Measurements from ENCODE around the gene B3GNT9. TPM values are rescaled to one million over a fixed set of nuclear protein-coding genes. Genes with fewer than 3 reads are reported as not detected.

B3GNT9 gene
- total and polyA plus RNA-seq, 3 donors from 2014 or later = 18.0 to 24.6 (median 18.6) TPM

GRCh38 chr16:67176662-67177061 is 25.9 kb upstream of the B3GNT9 start:
- Histone ChIP-seq H3K27ac (no peak overlapping the region), H3K9me3 (no peaks in the 10 kb centered on the region), H3K27me3 (no peaks in the 10 kb centered on the region), H3K36me3 (ENCODE audit: low read depth, missing control alignments) (no peaks in the 10 kb centered on the region), H3K4me1 (peaks cover 16% of the 10 kb centered on the region), H3K4me3 (no peak overlapping the region)
- 93 to 94% methylated on average over 3 to 11 of the region's 12 CpGs for WGBS, 2 donors
- intact Hi-C loops (cut with DNase I; ENCODE audit: low total_unique reads) = no loop called here
- no peak for DNase-seq
- no peak for TF ChIP-seq POLR2A (IDR thresholded peaks at IDR 0.05)
- TF ChIP-seq CTCF (IDR thresholded peaks at IDR 0.05) = no peak

GRCh38 chr16:67174706-67175231 is 24.0 kb upstream of the B3GNT9 start:
- DNase-seq = no peak
- Histone ChIP-seq H3K4me3 (peak overlapping the region; percentile 37 to 48), H3K36me3 (ENCODE audit: low read depth, missing control alignments) (no peaks in the 10 kb centered on the region), H3K9me3 (no peaks in the 10 kb centered on the region), H3K27ac (peak overlapping the region; percentile 61 to 82), H3K27me3 (no peaks in the 10 kb centered on the region), H3K4me1 (peaks cover 31% of the 10 kb centered on the region)
- intact Hi-C loops (cut with DNase I; ENCODE audit: low total_unique reads) = no loop called here
- TF ChIP-seq POLR2A (IDR thresholded peaks at IDR 0.05) (no peak), CTCF (IDR thresholded peaks at IDR 0.05) (no peak)
- WGBS, 2 donors = 41 to 63% methylated on average over 17 to 31 of the region's 31 CpGs

DNA sequence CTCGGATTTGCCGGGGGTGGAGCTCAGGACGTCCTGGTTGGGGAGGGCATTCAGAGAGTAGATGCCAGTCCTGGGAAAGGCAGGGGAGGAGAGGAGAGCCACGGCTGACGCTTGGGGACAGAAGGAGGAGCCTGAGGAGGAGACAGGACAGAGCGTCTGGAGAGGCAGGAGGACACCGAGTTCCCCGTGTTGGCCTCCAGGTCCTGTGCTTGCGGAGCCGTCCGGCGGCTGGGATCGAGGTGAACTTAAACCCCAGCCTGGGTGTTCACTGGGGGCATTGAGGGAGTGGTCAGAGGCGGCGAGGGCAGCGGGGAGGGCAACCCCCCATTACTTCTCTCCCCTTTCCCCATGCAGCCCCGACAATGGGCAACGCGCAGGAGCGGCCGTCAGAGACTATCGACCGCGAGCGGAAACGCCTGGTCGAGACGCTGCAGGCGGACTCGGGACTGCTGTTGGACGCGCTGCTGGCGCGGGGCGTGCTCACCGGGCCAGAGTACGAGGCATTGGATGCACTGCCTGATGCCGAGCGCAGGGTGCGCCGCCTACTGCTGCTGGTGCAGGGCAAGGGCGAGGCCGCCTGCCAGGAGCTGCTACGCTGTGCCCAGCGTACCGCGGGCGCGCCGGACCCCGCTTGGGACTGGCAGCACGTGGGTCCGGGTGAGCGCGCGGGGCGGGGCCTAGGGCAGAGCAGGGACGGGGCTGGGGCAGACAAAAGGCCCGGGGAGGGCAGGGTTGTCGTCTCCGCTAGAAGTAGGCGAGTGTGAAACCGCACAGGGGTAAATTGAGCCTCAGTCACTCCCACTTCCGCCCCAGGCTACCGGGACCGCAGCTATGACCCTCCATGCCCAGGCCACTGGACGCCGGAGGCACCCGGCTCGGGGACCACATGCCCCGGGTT is 23.3 kb upstream of the B3GNT9 start:
- H3K4me3 ChIP-seq = peak overlapping the region; percentile 37 to 48
- H3K4me1 ChIP-seq = peaks cover 38% of the 10 kb centered on the region
- peak in 2 of 3 experiments; percentile 14 to 23 for TF ChIP-seq CTCF (IDR thresholded peaks at IDR 0.05)
- TF ChIP-seq POLR2A (IDR thresholded peaks at IDR 0.05) = no peak
- no peaks in the 10 kb centered on the region for H3K27me3 ChIP-seq
- 1 to 3% methylated on average over 57 to 58 of the region's 71 CpGs for WGBS, 2 donors
- DNase-seq = peak; percentile 91
- intact Hi-C loops (cut with DNase I; ENCODE audit: low total_unique reads) = no loop called here
- H3K36me3 ChIP-seq (ENCODE audit: low read depth, missing control alignments) = no peaks in the 10 kb centered on the region
- no peaks in the 10 kb centered on the region for H3K9me3 ChIP-seq
- H3K27ac ChIP-seq = peak overlapping the region; percentile 61 to 82

- no peaks in the 10 kb centered on the region for H3K9me3 ChIP-seq
- H3K27ac ChIP-seq = peak overlapping the region; percentile 61 to 82
- no peak for DNase-seq
- no peak for TF ChIP-seq POLR2A (IDR thresholded peaks at IDR 0.05)
- no peak for TF ChIP-seq CTCF (IDR thresholded peaks at IDR 0.05)
- no peak overlapping the region for H3K4me3 ChIP-seq
- no peaks in the 10 kb centered on the region for H3K36me3 ChIP-seq (ENCODE audit: low read depth, missing control alignments)
- no peaks in the 10 kb centered on the region for H3K27me3 ChIP-seq
- intact Hi-C loops (cut with DNase I; ENCODE audit: low total_unique reads) = no loop called here
- peaks cover 41% of the 10 kb centered on the region for H3K4me1 ChIP-seq
- WGBS, 2 donors = 50 to 89% methylated on average over 1 of the region's 1 CpG
Observed at GRCh38 chr16:67173323-67173722, 22.5 kb upstream of the B3GNT9 start.

Data from testis (tissue), 3 donors.